ENCODE data around the gene RUNX2.
A peak's percentile ranks its signal among the peaks of the same experiment; 100 is the strongest.

Gene RUNX2

DNA sequence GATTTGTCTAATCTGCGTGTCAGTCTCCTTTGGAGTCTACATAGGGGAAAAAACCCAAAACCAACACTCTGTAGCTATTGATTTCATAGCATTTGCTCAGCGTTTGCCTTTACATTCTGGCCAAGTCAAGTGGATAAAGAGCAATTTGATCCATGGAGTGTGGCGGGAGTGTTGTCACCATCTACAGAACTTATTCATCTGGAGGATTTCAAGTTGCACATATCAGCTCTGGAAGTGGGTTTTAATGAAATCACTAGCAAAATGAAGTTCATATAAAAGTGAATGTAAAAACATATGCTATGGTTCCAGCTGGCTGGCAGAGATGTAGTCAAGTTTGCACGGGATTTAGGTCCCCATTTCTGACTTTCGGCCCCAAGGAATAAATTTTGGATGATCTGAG is 269.3 kb downstream of the RUNX2 start:
- Histone ChIP-seq H3K4me1 (ENCODE audit: low read depth, poor library complexity, severe bottlenecking) (peaks cover 44% of the 10 kb centered on the region), H4K20me1 (ENCODE audit: insufficient read depth) (no peaks in the 10 kb centered on the region), H3K79me2 (ENCODE audit: insufficient read depth, low read depth) (no peaks in the 10 kb centered on the region), H3K27me3 (ENCODE audit: insufficient read depth, low read depth) (no peaks in the 10 kb centered on the region), H3K36me3 (ENCODE audit: insufficient read depth) (no peaks in the 10 kb centered on the region), H3K9ac (no peak overlapping the region), H3K27ac (no peak overlapping the region), H3K4me3 (IDR thresholded peaks at IDR 0.05; ENCODE audit: insufficient read depth, low read depth, low read length) (no peak overlapping the region), H3K4me2 (no peak overlapping the region), H2AFZ (ENCODE audit: low read depth) (no peak overlapping the region)
- TF ChIP-seq, protein P1, sequence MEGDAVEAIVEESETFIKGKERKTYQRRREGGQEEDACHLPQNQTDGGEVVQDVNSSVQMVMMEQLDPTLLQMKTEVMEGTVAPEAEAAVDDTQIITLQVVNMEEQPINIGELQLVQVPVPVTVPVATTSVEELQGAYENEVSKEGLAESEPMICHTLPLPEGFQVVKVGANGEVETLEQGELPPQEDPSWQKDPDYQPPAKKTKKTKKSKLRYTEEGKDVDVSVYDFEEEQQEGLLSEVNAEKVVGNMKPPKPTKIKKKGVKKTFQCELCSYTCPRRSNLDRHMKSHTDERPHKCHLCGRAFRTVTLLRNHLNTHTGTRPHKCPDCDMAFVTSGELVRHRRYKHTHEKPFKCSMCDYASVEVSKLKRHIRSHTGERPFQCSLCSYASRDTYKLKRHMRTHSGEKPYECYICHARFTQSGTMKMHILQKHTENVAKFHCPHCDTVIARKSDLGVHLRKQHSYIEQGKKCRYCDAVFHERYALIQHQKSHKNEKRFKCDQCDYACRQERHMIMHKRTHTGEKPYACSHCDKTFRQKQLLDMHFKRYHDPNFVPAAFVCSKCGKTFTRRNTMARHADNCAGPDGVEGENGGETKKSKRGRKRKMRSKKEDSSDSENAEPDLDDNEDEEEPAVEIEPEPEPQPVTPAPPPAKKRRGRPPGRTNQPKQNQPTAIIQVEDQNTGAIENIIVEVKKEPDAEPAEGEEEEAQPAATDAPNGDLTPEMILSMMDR (conservative IDR thresholded peaks at IDR 0.05; ENCODE audit: low read depth, low read length): no peak

DNA sequence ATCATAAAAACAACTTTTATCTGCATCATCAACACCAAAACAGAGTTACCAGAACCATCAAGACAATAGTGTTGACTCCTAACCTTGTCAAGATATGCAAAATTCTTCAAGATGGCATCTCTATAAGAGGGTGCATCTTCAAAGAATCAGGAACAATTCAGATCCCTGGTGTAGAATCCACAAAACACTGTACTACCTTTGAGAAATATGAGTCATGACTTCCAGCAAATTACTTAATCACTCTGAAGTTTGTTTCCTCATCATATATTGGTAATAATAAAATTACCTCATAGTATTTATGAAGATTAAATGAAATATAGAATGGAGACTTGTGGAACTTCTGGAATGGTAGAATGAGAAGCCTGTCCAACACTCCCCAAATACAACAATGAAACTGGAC is 270.9 kb downstream of the RUNX2 start:
- Histone ChIP-seq H3K4me2 (no peak overlapping the region), H3K27ac (no peak overlapping the region), H3K79me2 (ENCODE audit: insufficient read depth, low read depth) (no peaks in the 10 kb centered on the region), H2AFZ (ENCODE audit: low read depth) (no peak overlapping the region), H3K36me3 (ENCODE audit: insufficient read depth) (no peaks in the 10 kb centered on the region), H4K20me1 (ENCODE audit: insufficient read depth) (no peaks in the 10 kb centered on the region), H3K4me3 (IDR thresholded peaks at IDR 0.05; ENCODE audit: insufficient read depth, low read depth, low read length) (no peak overlapping the region), H3K4me1 (ENCODE audit: low read depth, poor library complexity, severe bottlenecking) (peaks cover 28% of the 10 kb centered on the region), H3K27me3 (ENCODE audit: insufficient read depth, low read depth) (no peaks in the 10 kb centered on the region), H3K9ac (no peak overlapping the region)
- TF ChIP-seq, protein P1 (conservative IDR thresholded peaks at IDR 0.05; ENCODE audit: low read depth, low read length): no peak

GRCh38 chr6:45605971-45606370 is 277.8 kb downstream of the RUNX2 start:
- H4K20me1 ChIP-seq (ENCODE audit: insufficient read depth): no peaks in the 10 kb centered on the region
- H3K4me1 ChIP-seq (ENCODE audit: low read depth, poor library complexity, severe bottlenecking): peaks cover 64% of the 10 kb centered on the region
- no peak overlapping the region for H2AFZ ChIP-seq (ENCODE audit: low read depth)
- H3K4me3 ChIP-seq (IDR thresholded peaks at IDR 0.05; ENCODE audit: insufficient read depth, low read depth, low read length): no peak overlapping the region
- no peaks in the 10 kb centered on the region for H3K27me3 ChIP-seq (ENCODE audit: insufficient read depth, low read depth)
- peak overlapping the region; percentile 91 for H3K27ac ChIP-seq
- no peak overlapping the region for H3K9ac ChIP-seq
- H3K79me2 ChIP-seq (ENCODE audit: insufficient read depth, low read depth): no peaks in the 10 kb centered on the region
- TF ChIP-seq, protein P1 (conservative IDR thresholded peaks at IDR 0.05; ENCODE audit: low read depth, low read length): no peak
- H3K36me3 ChIP-seq (ENCODE audit: insufficient read depth): no peaks in the 10 kb centered on the region
- peak overlapping the region; percentile 91 for H3K4me2 ChIP-seq

GRCh38 chr6:45606831-45607400 is 278.8 kb downstream of the RUNX2 start:
- Histone ChIP-seq H3K36me3 (ENCODE audit: insufficient read depth) (no peaks in the 10 kb centered on the region), H4K20me1 (ENCODE audit: insufficient read depth) (no peaks in the 10 kb centered on the region), H3K27me3 (ENCODE audit: insufficient read depth, low read depth) (no peaks in the 10 kb centered on the region), H3K27ac (peak overlapping the region; percentile 91), H3K79me2 (ENCODE audit: insufficient read depth, low read depth) (no peaks in the 10 kb centered on the region), H3K4me3 (IDR thresholded peaks at IDR 0.05; ENCODE audit: insufficient read depth, low read depth, low read length) (no peak overlapping the region), H2AFZ (ENCODE audit: low read depth) (peak overlapping the region; percentile 38; the same call in 1 of the 2 replicates), H3K4me2 (peak overlapping the region; percentile 91), H3K4me1 (ENCODE audit: low read depth, poor library complexity, severe bottlenecking) (peaks cover 74% of the 10 kb centered on the region), H3K9ac (peak overlapping the region; percentile 63)
- TF ChIP-seq, protein P1 (conservative IDR thresholded peaks at IDR 0.05; ENCODE audit: low read depth, low read length): no peak
